ENCODE data around the gene IGHMBP2. TPM values are rescaled to one million over a fixed set of nuclear protein-coding genes. Genes with fewer than 3 reads are reported as not detected.

The IGHMBP2 gene
- total RNA-seq, 2 experiments from 2014 or later: 17.5 to 37.9 TPM

GRCh38 chr11:68979931-68980775 lies 76.5 kb downstream of the IGHMBP2 start:
- no peak for TF ChIP-seq EZH2phosphoT487 (IDR thresholded peaks at IDR 0.05; ENCODE audit: borderline replicate concordance, low read depth, low read length)
- TF ChIP-seq, protein P1, sequence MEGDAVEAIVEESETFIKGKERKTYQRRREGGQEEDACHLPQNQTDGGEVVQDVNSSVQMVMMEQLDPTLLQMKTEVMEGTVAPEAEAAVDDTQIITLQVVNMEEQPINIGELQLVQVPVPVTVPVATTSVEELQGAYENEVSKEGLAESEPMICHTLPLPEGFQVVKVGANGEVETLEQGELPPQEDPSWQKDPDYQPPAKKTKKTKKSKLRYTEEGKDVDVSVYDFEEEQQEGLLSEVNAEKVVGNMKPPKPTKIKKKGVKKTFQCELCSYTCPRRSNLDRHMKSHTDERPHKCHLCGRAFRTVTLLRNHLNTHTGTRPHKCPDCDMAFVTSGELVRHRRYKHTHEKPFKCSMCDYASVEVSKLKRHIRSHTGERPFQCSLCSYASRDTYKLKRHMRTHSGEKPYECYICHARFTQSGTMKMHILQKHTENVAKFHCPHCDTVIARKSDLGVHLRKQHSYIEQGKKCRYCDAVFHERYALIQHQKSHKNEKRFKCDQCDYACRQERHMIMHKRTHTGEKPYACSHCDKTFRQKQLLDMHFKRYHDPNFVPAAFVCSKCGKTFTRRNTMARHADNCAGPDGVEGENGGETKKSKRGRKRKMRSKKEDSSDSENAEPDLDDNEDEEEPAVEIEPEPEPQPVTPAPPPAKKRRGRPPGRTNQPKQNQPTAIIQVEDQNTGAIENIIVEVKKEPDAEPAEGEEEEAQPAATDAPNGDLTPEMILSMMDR (conservative IDR thresholded peaks at IDR 0.05; ENCODE audit: low read length): no peak
- Histone ChIP-seq H3K9me2 (ENCODE audit: insufficient read depth, low read length) (no peaks in the 10 kb centered on the region), H3K9me3 (ENCODE audit: low read length) (no peaks in the 10 kb centered on the region; the same call in 1 of the 2 replicates), H3K79me2 (ENCODE audit: insufficient read depth, low read depth, low read length) (no peaks in the 10 kb centered on the region), H3K4me2 (ENCODE audit: low read length) (no peak overlapping the region), H3K4me3 (ENCODE audit: low read depth, low read length, poor library complexity, severe bottlenecking) (no peak overlapping the region), H2AFZ (ENCODE audit: low read length) (no peak overlapping the region), H3K4me1 (ENCODE audit: insufficient read depth, low read length, poor library complexity, severe bottlenecking) (peaks cover 3% of the 10 kb centered on the region), H3K27ac (ENCODE audit: low read depth, low read length, poor library complexity, severe bottlenecking) (no peak overlapping the region), H4K20me1 (ENCODE audit: insufficient read depth, low read length) (no peaks in the 10 kb centered on the region), H3K36me3 (ENCODE audit: insufficient read depth, low read length) (no peaks in the 10 kb centered on the region)
- POLR2A ChIA-PET: no interaction called here
- CTCF ChIA-PET (ENCODE audit: unreplicated experiment): no interaction called here
- DNase-seq (ENCODE audit: low spot score): no peak
- BruUV-seq (replicated peaks): no TSS peak
- intact Hi-C loops (cut with micrococcal nuclease; ENCODE audit: unreplicated experiment): no loop called here

DNA sequence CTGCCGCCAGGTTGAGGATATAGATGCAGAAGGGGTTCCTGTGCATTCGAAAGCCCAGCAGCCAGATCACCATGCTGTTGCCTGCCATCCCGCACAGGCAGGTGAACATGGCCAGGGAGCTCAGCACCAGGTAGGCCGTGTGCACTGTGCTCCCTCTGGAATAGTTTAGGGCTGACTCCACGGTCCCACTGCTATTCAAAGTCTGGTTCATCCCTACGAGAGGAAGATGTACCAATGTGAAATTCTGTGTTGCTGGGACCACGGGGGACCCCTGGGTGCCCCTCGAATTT lies 77.0 kb downstream of the IGHMBP2 start, which contains the start of gene MRGPRD:
MRGPRD (minus strand) TSS at position 211 of the 290 bp plus-strand sequence; CDS start at position 211, 0 bp downstream.
- Histone ChIP-seq H3K36me3 (ENCODE audit: insufficient read depth, low read length) (no peaks in the 10 kb centered on the region), H3K79me2 (ENCODE audit: insufficient read depth, low read depth, low read length) (no peaks in the 10 kb centered on the region), H4K20me1 (ENCODE audit: insufficient read depth, low read length) (no peaks in the 10 kb centered on the region), H2AFZ (ENCODE audit: low read length) (no peak within 1 kb of the TSS), H3K4me3 (ENCODE audit: low read depth, low read length, poor library complexity, severe bottlenecking) (no peak within 1 kb of the TSS), H3K27ac (ENCODE audit: low read depth, low read length, poor library complexity, severe bottlenecking) (no peak within 1 kb of the TSS), H3K4me1 (ENCODE audit: insufficient read depth, low read length, poor library complexity, severe bottlenecking) (peaks cover 3% of the 10 kb centered on the region), H3K4me2 (ENCODE audit: low read length) (no peak within 1 kb of the TSS), H3K9me2 (ENCODE audit: insufficient read depth, low read length) (no peaks in the 10 kb centered on the region), H3K9me3 (ENCODE audit: low read length) (no peaks in the 10 kb centered on the region)
- intact Hi-C loops (cut with micrococcal nuclease; ENCODE audit: unreplicated experiment): no loop called here
- DNase-seq (ENCODE audit: low spot score): no peak
- CTCF ChIA-PET (ENCODE audit: unreplicated experiment): no interaction called here
- POLR2A ChIA-PET: no interaction called here
- TF ChIP-seq, protein P1 (conservative IDR thresholded peaks at IDR 0.05; ENCODE audit: low read length): no peak
- TF ChIP-seq EZH2phosphoT487 (IDR thresholded peaks at IDR 0.05; ENCODE audit: borderline replicate concordance, low read depth, low read length): no peak
- no TSS peak for BruUV-seq (replicated peaks)

DNA sequence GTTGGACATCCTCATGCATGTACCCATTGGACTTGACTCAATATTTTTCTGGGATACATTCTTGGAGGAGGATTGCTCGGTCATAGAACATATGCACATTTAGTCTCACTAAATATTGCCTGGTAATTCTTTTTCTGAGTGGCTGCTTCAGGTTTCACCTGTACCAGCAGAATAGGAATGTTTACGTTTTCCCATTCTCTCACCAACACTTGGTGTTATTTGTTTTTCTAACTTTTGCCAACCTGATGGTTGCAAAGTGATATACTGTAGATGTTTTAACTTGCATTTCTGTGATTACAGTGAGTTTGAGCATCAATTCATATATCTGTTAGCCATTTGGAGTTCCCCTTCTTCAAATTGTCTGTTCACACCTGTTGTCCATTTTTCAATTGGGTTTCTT lies 78.4 kb downstream of the IGHMBP2 start:
- CTCF ChIA-PET (ENCODE audit: unreplicated experiment): no interaction called here
- no peak overlapping the region for H2AFZ ChIP-seq (ENCODE audit: low read length)
- no TSS peak for BruUV-seq (replicated peaks)
- no peaks in the 10 kb centered on the region for H4K20me1 ChIP-seq (ENCODE audit: insufficient read depth, low read length)
- H3K4me3 ChIP-seq (ENCODE audit: low read depth, low read length, poor library complexity, severe bottlenecking): no peak overlapping the region
- TF ChIP-seq EZH2phosphoT487 (IDR thresholded peaks at IDR 0.05; ENCODE audit: borderline replicate concordance, low read depth, low read length): no peak
- TF ChIP-seq, protein P1 (conservative IDR thresholded peaks at IDR 0.05; ENCODE audit: low read length): no peak
- H3K4me1 ChIP-seq (ENCODE audit: insufficient read depth, low read length, poor library complexity, severe bottlenecking): peaks cover 3% of the 10 kb centered on the region
- H3K36me3 ChIP-seq (ENCODE audit: insufficient read depth, low read length): no peaks in the 10 kb centered on the region
- no peak overlapping the region for H3K27ac ChIP-seq (ENCODE audit: low read depth, low read length, poor library complexity, severe bottlenecking)
- no peaks in the 10 kb centered on the region for H3K9me3 ChIP-seq (ENCODE audit: low read length)
- no peaks in the 10 kb centered on the region for H3K9me2 ChIP-seq (ENCODE audit: insufficient read depth, low read length)
- intact Hi-C loops (cut with micrococcal nuclease; ENCODE audit: unreplicated experiment): no loop called here
- H3K4me2 ChIP-seq (ENCODE audit: low read length): no peak overlapping the region
- H3K79me2 ChIP-seq (ENCODE audit: insufficient read depth, low read depth, low read length): no peaks in the 10 kb centered on the region
- DNase-seq (ENCODE audit: low spot score): no peak
- POLR2A ChIA-PET: no interaction called here
